Kidney tubule cell (primary cell): ENCODE data around the gene FAAP20.

Source experiments
- DNase-seq: peaks from one replicate; pipeline ENCODE4 v3.0.0-alpha.2; 2018; ENCODE audit warnings: low spot score

The FAAP20 gene

GRCh38 chr1:2177946-2178538, 16.5 kb downstream of the FAAP20 start:
- no peak for DNase-seq

GRCh38 chr1:2177541-2177940, 17.0 kb downstream of the FAAP20 start:
- DNase-seq, result no peak

- DNase-seq, result no peak
These were observed 18.0 kb downstream of the FAAP20 start for GRCh38 chr1:2176615-2177014.

GRCh38 chr1:2175681-2176454, 18.7 kb downstream of the FAAP20 start:
- DNase-seq, result no peak

GRCh38 chr1:2175055-2175414, 19.5 kb downstream of the FAAP20 start:
- DNase-seq, result no peak

GRCh38 chr1:2174348-2175054, 20.1 kb downstream of the FAAP20 start:
- peak; percentile 47 for DNase-seq

GRCh38 chr1:2173546-2174347, 20.8 kb downstream of the FAAP20 start:
- DNase-seq, result no peak

GRCh38 chr1:2172551-2173146, 21.9 kb downstream of the FAAP20 start:
- DNase-seq, result no peak

GRCh38 chr1:2172012-2172411, 22.6 kb downstream of the FAAP20 start:
- no peak for DNase-seq

GRCh38 chr1:2170211-2170610, 24.4 kb downstream of the FAAP20 start:
- DNase-seq, result no peak

- DNase-seq, result no peak
These were observed 25.3 kb downstream of the FAAP20 start for GRCh38 chr1:2169200-2169836.

- no peak for DNase-seq
These were observed 26.0 kb downstream of the FAAP20 start for GRCh38 chr1:2168535-2168934.

GRCh38 chr1:2168090-2168489, 26.5 kb downstream of the FAAP20 start:
- DNase-seq, result no peak

GRCh38 chr1:2166695-2167094, 27.9 kb downstream of the FAAP20 start:
- DNase-seq, result no peak

- no peak for DNase-seq
These were observed 28.3 kb downstream of the FAAP20 start for GRCh38 chr1:2166254-2166653.

- no peak for DNase-seq
These were observed 28.9 kb downstream of the FAAP20 start for GRCh38 chr1:2165646-2166045.

- no peak for DNase-seq
These were observed 31.4 kb downstream of the FAAP20 start for GRCh38 chr1:2163205-2163604.

- DNase-seq, result no peak
These were observed 33.9 kb downstream of the FAAP20 start for GRCh38 chr1:2160451-2161300.

- no peak for DNase-seq
These were observed 35.4 kb downstream of the FAAP20 start for GRCh38 chr1:2159124-2159523.

- DNase-seq, result no peak
These were observed 36.3 kb downstream of the FAAP20 start for GRCh38 chr1:2158272-2158671.

- no peak for DNase-seq
These were observed 36.7 kb downstream of the FAAP20 start for GRCh38 chr1:2157856-2158255.
